Loucy (cell line): ENCODE data around the gene SDK2.

ENCODE experiments used
- CTCF ChIP-seq: fragments of 200-600 bp; sonication (generic); conservative IDR thresholded peaks from 2 replicates; pipeline ENCODE4 v1.5.1; 2014; ENCODE audit warnings: mild to moderate bottlenecking, antibody characterized with exemption, low read length
- EZH2phosphoT487 ChIP-seq: fragments of 200-600 bp; IDR thresholded peaks from 2 replicates; pipeline ENCODE4 v1.6.1; 2018; ENCODE audit warnings: antibody characterized with exemption, mild to moderate bottlenecking, moderate library complexity, borderline replicate concordance

GRCh38 chr17:73376152-73376551 is 268.1 kb downstream of the SDK2 start:
- TF ChIP-seq CTCF (no peak), EZH2phosphoT487 (no peak)
